NCI-H1436 treated with DMSO at 0.1 percent for 48 hours (cell line): ENCODE measurements around the gene PPP6R2.
A peak's percentile ranks its signal among the peaks of the same experiment; 100 is the strongest.

Experiments used
- DNase-seq: peaks from one replicate; lab custom pipeline; 2025; lab: John Stamatoyannopoulos, UW

PPP6R2 gene

GRCh38 chr22:50447576-50448551 is 104.7 kb downstream of the PPP6R2 start:
- DNase-seq = no peak

DNA sequence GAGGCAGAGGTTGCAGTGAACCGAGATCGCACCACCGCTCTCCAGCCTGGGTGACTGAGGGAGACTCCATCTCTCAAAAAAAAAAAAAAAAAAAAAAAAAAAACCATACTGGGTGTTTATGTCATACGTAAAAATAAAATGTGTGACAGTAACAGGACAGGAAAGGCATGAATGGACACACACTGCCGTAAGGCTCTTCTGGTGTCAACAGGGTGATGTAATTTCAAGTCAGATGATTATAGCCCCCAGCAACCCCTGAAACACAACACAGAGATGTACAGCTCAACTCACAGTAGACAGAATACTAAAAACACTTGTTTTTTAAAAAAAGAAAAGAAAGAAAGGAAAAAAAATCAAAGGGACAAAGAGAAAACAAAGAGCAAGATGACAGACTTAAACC is 109.5 kb downstream of the PPP6R2 start:
- DNase-seq = no peak

DNA sequence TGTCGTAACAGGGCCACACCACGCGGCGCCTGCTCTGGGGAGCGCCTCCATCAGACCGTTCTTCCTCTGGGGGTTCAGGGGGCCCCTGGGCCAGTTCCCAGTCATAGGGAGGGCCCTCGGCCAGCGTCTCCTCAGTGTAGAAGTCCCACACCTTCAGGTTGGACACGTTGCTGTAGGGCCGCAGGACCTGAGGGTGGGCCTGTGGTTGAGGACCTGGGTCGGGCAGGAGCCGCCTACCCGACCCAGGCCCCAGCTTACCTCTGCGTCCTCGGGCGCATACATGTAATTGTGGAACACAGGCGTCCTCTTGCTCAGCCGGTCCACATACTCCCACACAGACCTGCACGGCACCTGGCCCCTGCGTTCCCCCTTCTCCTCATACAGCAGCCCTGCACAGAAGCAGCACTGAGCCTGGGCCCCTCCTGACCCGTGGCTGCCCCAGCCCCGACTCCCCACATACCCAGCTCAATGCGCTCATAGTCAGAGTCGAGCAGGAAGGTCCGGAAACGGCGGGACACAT is 111.5 kb downstream of the PPP6R2 start:
- no peak for DNase-seq

DNA sequence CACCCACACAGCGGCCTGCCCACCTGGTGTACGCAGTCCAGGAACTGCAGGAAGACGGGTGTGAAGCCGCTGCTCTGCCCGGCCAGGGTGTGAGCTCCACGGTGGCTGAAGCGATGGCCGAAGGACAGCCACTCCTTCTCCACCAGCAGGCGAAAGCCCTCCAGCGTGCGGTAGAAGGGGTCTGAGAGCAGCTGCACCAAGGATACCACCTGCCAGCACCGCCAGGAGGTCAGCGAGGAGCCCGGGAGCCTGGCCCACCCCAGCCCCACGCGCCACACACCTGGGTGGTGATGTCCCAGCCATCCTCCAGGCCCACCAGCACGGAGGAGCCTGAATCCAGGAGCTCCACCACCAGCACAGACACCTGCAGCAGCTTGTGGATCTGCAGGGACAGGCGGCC is 112.1 kb downstream of the PPP6R2 start:
- no peak for DNase-seq

- DNase-seq = no peak
Observed at GRCh38 chr22:50456026-50456425, 112.9 kb downstream of the PPP6R2 start.

GRCh38 chr22:50456466-50457234 is 113.5 kb downstream of the PPP6R2 start:
- no peak for DNase-seq

- no peak for DNase-seq
Observed at GRCh38 chr22:50459016-50459415, 115.9 kb downstream of the PPP6R2 start.

DNA sequence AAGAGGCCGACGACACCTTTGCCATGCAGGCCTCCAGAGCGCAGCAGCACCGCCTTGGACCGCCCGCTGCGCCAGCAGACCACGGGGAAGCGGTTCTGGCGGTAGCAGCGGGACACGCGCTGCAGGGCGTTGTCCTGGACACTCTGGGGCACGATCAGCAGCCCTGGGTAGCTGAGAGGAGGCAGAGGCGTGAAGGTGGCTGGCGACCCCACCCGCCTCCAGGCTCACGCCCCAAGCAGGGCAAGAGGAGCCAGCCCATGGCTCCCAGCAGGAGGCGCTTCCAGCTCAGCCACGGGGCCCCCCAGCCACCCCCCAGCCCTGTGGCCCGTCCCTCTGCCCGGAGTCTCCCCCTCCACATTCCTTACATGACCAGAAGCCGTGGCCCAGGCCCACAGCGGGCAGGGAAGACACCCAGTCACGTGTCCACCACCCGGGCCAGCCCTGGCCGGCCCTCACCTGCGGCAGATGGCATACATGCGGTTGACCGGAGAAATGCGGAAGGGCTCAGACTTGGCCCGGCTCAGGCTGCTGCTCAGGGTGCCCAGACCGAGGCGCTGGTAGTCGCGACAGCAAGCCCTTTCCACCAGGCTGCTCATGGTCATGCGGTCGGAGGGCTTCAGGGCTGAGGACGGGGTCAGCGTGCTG is 116.5 kb downstream of the PPP6R2 start:
- DNase-seq = no peak

DNA sequence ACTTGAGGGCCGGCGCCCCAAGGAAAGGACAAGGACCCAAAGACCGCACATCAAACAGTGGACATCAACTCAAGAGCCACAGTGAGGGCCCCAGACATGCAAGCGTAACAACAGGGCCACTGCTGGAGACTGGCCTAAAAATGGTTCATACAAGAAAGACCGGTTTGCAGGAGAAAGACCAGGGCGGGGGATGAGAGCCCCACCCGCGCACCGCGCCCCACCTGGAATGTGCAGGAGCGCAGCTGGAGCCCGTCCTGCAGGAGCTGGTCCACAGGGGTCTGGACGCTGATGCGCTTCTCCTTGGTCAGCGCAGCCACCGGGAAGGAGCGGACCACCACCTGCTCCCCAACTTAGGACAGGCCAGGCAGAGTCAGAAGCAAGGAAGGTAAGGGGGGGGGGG is 117.8 kb downstream of the PPP6R2 start:
- DNase-seq = no peak

- no peak for DNase-seq
Observed at GRCh38 chr22:50461536-50461935, 118.4 kb downstream of the PPP6R2 start.

DNA sequence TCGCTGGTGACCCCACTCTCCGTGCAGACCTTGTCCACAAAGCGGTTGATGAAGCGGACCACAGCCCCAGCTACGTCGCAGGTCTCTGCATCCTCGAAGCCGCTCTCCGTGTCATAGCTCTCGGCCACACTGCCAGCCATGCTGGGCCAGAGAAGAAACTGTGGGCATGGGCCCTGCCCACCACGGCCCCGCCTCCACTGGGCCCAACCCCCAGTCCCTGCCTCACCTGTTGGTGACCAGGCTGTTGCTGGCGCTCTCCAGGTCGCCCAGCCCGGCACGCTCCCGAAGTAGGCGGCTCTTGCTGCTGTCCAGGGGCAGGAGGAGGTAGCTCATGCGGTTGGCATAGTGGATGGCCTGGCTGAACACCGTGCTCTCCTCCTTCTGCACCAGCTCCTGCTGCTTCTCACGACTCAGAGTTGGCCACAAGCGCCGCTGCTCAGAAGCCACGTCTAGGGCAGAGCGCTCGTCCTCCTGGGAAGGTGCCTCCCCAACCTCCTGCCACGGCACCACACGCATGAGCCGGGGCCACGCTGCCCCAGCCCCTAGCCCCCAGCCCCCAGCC is 118.9 kb downstream of the PPP6R2 start:
- no peak for DNase-seq

- DNase-seq = no peak
Observed at GRCh38 chr22:50463188-50463900, 120.2 kb downstream of the PPP6R2 start.

GRCh38 chr22:50464451-50464850 is 121.3 kb downstream of the PPP6R2 start:
- DNase-seq = no peak

DNA sequence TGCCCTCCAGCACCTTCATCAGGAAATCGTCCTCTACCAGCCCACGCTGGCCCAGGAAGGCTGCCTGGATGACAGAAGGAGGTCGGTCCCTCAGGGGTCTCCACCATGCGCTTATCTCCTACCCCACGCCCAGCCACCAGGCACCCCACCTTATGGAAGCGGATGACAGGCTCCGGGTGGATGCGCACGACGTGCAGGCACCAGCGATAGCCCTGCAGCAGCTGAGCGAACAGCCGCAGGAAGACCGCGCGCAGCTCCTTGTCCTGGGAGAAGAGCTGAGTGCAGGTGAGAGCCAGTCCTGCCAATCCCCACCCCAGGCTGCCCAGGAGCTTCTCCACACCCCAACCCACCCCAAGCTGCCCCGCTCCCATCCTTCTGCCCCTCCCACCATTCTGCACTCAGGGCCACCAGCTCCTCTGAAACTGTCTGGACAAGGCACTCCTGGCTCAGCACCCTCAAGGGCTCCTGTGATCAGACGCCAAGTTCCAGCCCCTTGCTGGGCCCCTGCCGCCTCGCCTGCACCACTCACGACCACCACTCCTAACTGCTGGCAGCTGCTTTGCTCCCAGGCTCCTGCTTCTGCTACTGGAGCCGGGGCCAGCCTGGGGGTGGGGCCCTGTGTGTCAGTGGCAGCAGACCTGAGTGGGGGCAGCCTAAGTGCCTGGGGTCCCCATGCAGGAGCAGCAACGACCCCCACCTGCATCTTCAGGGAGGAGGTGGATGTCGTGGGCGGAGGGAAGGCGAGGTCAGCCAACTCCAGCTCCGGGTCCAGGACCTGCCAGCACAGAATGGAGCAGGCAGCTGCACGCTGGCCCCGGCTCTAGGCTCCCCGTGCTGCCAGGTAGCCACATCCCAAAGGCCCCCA is 122.2 kb downstream of the PPP6R2 start:
- no peak for DNase-seq

DNA sequence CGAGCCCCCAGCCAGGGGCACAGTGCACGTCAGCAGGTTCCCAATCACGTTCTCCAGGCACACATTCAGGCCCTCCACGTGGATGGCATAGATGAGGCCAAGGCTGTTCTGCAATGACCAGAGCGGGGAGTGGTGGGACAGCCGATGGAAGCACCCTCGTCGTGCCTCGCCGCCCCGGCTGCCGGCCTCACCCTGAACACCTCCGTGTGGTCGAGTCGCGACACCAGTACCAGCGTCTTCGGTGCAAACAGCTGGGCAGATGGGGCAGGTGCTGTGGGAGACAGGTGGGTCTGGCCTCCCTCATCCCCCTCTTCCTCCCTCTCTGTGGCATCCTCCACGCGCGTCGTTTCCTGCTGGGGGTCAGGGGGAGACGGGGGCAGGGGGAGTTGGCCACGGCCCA is 124.2 kb downstream of the PPP6R2 start:
- DNase-seq = no peak

GRCh38 chr22:50467773-50468440 is 124.8 kb downstream of the PPP6R2 start:
- DNase-seq = no peak

DNA sequence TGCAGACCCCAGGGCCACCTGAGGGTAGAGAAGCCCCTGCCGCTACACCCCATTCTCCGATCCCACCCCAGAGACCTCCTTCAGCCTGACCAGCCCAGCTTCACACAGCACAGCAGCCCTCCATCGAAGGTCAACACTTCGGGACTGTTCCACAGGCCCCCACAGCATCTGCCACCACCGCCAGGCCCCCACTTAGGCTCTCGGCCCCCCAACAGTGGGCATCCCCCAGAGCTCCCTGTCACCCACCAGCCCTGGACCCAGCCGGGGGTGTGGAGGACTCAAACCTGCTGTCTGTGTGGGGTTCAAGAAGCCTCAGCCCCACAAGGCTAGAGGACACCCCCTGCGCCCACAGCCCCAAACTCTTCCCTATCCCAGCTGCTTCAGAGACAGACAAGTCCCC is 125.5 kb downstream of the PPP6R2 start:
- DNase-seq = no peak

DNA sequence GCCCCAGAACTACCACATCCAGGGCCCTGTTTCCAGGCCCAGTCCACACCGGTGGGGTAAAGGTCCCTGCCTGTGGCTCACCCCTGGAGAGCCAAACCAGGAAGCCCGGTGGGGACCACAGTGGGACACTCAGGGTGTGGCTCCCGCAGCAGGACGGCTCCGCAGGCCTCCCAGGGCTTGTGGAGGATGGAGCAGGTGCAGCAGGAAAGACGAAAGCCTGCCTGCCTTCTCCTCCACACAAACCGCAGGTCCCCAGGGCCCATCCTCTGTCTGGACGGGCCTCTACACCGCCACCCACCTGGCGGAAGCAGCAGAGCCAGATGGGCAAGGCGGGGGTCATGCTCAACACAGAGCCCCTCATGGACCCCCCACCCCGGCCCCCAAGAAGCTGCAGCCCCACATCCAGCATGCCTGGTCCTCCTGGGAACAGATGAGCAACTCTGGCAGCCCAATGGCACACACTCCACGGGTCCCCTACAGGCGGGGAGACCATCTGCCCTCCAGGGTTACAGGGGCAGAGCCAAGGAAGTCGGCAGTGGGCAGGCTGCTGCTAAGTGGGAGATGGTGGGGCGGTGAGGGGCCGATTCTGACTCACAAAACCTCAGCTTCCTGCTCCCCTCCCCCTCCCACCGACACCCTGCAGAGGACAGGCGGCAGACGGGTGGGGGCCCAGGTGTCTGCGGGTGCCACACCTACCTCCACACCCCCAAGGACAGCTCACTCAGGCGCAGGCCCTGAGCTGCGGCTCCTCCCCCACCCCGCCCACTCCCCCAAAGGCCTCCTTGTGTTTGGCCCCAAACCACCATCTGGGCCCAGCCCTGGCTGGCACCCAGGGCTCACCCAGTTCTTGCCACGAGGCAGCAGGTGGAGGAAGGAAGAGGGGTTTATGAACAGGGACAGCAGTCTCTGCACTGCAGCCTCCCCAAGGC is 126.5 kb downstream of the PPP6R2 start:
- DNase-seq = peak; percentile 68

DNA sequence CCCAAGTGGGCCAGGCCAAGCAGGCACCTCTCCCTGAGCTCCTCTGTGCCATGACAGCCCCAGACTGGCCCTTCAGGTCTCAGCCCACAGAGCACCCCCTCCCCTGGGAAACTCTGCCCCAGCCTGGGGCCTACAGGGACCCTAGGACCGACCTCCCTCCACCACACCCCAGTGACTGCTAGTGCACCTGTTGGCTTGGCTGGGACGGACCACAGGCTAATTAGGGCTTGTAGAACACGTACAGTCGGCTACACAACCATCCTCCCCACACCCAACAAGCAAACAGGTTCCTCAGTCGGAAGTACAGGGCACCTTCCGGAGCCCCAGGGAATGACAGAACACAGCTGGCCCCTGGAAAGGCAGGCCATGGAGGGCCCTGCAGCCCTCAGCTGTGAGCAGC is 127.4 kb downstream of the PPP6R2 start:
- no peak for DNase-seq
